Measurements from ENCODE around the gene CDH22. TPM values are rescaled to one million over a fixed set of nuclear protein-coding genes. Genes with fewer than 3 reads are reported as not detected.

CDH22 gene
- total and polyA plus RNA-seq, 9 of the 15 experiments (the other 6 are each of a cell fraction or from before 2014, with no cell fraction given), result 0.07 to 0.08 TPM; not detected in 7

- TF ChIP-seq ZBTB40 (IDR thresholded peaks at IDR 0.05), result no peak
- no peak for TF ChIP-seq ZBTB40 (CRISPR knock-in tag; IDR thresholded peaks at IDR 0.05)
- no peak for TF ChIP-seq ZSCAN29 (IDR thresholded peaks at IDR 0.05)
- TF ChIP-seq IFI16 (CRISPR knock-in tag; IDR thresholded peaks at IDR 0.05), result no peak
- TF ChIP-seq FOXA1 (IDR thresholded peaks at IDR 0.05; ENCODE audit: borderline replicate concordance), result no peak
- no peak for TF ChIP-seq FOXP4 (CRISPR knock-in tag; IDR thresholded peaks at IDR 0.05; ENCODE audit: borderline replicate concordance)
- no peak for TF ChIP-seq RBFOX2 (IDR thresholded peaks at IDR 0.05; ENCODE audit: low read depth, low read length)
- TF ChIP-seq ATF7 (IDR thresholded peaks at IDR 0.05), result no peak
- no peak for TF ChIP-seq IRF2 (CRISPR knock-in tag; IDR thresholded peaks at IDR 0.05)
- TF ChIP-seq SMC3 (conservative IDR thresholded peaks at IDR 0.05; ENCODE audit: insufficient read depth, low read depth, low read length), result no peak
- no peak for TF ChIP-seq TAF7 (tag; IDR thresholded peaks at IDR 0.05)
- TF ChIP-seq HDGF (IDR thresholded peaks at IDR 0.05), result no peak
- no peak for TF ChIP-seq JUN (IDR thresholded peaks at IDR 0.05; ENCODE audit: borderline replicate concordance, low read depth, low read length)
- no peak for TF ChIP-seq JUN (CRISPR knock-in tag; IDR thresholded peaks at IDR 0.05; ENCODE audit: borderline replicate concordance)
- no peak for TF ChIP-seq ZNF217 (CRISPR knock-in tag; IDR thresholded peaks at IDR 0.05)
Measured at GRCh38 chr20:46204594-46205186, 103.6 kb downstream of the CDH22 start (continued).
